PC-9 (cell line): ENCODE measurements around the gene EFCAB11.

Experiments
- EZH2 ChIP-seq: fragments of 200-600 bp; sonication (generic); IDR thresholded peaks from 2 replicates; pipeline ENCODE4 v1.8.0; 2017; ENCODE audit warnings: antibody characterized with exemption, low read depth
- TF ChIP-seq, protein P1 (sequence below): fragments of 200-600 bp; sonication (generic); conservative IDR thresholded peaks from 2 replicates; pipeline ENCODE4 v1.6.1; 2017; ENCODE audit warnings: mixed run types, antibody characterized with exemption, mild to moderate bottlenecking, moderate library complexity

DNA sequence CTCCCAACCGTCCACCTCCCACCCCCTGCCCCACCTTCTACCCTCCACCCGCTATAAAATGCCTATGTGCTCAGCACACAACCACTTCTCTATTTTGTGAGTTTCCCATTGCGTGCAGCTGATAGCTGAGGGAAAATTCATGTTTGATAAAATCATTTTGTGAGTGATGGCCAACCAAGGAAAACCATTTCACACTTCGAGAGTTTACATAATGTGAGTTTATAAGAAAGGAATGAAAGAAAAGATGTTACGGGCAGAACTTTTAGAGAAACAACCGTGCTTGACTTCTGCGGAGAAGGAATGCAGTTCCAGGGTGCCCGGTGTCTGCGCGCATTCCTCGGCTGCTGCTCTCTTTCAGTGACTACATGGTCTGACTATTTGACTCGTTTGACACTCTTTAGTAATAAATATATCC is 140.9 kb downstream of the EFCAB11 start:
- TF ChIP-seq, protein P1, sequence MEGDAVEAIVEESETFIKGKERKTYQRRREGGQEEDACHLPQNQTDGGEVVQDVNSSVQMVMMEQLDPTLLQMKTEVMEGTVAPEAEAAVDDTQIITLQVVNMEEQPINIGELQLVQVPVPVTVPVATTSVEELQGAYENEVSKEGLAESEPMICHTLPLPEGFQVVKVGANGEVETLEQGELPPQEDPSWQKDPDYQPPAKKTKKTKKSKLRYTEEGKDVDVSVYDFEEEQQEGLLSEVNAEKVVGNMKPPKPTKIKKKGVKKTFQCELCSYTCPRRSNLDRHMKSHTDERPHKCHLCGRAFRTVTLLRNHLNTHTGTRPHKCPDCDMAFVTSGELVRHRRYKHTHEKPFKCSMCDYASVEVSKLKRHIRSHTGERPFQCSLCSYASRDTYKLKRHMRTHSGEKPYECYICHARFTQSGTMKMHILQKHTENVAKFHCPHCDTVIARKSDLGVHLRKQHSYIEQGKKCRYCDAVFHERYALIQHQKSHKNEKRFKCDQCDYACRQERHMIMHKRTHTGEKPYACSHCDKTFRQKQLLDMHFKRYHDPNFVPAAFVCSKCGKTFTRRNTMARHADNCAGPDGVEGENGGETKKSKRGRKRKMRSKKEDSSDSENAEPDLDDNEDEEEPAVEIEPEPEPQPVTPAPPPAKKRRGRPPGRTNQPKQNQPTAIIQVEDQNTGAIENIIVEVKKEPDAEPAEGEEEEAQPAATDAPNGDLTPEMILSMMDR, result no peak
- no peak for TF ChIP-seq EZH2
